A549 (cell line): Measurements from ENCODE around the gene TRIP6. TPM values are rescaled to one million over a fixed set of nuclear protein-coding genes. Genes with fewer than 3 reads are reported as not detected.

Source experiments
- ATAC-seq, 2 experiments: fragments of 200-7000 bp in 1 of 2; fragments of >200 bp in 1 of 2; cut with Nextera tagmentation in 1 of 2; cut with Tn5 transposase in 1 of 2; 3 replicates each; pipeline versions ENCODE4 v1.8.0 to v1.9.1; 2018 to 2020; ENCODE audit warnings: mild to moderate bottlenecking in 1 of 2, moderate library complexity in 1 of 2
- CTCF ChIA-PET: fragments of 300-600 bp; sonication (Branson Sonifier 250); formaldehyde crosslinking; extraction: SDS; loops from one replicate; lab custom pipeline; 2021; ENCODE audit warnings: antibody characterized with exemption, inconsistent platforms; lab: Yijun Ruan, JAX
- POLR2A ChIA-PET: fragments of 350-600 bp; formaldehyde crosslinking; extraction: SDS; loops from one replicate; lab custom pipeline; 2021; ENCODE audit warnings: antibody characterized with exemption, inconsistent platforms; lab: Yijun Ruan, JAX
- DNase-seq, 2 experiments: peaks; one replicate each; pipeline versions ENCODE4 v3.0.0 to v3.0.0-alpha.2; 2011 to 2016; ENCODE audit warnings: low read depth in 1 of 2, low spot score in 1 of 2
- FAIRE-seq: peaks from 2 replicates; lab custom pipeline; 2011; peaks lifted over from hg19 to GRCh38; lab: Jason Lieb, UNC
- H3K27ac ChIP-seq, 2 experiments: fragments of >200 bp; sonication (Bioruptor Twin); formaldehyde crosslinking; 3 replicates each; pipeline ENCODE4 v1.5.1; 2016 to 2017
- H3K4me1 ChIP-seq: fragments of >200 bp; sonication (Bioruptor Twin); formaldehyde crosslinking; 3 replicates; pipeline ENCODE4 v1.6.1; 2016
- H3K4me2 ChIP-seq: fragments of >200 bp; sonication (Bioruptor Twin); formaldehyde crosslinking; 3 replicates; pipeline ENCODE4 v1.6.1; 2016
- H3K4me3 ChIP-seq: fragments of >200 bp; sonication (Bioruptor Twin); formaldehyde crosslinking; 3 replicates; pipeline ENCODE4 v1.5.1; 2016
- H3K9me3 ChIP-seq: fragments of >200 bp; sonication (Bioruptor Twin); formaldehyde crosslinking; 3 replicates; pipeline ENCODE4 v1.6.1; 2016
- BHLHE40 ChIP-seq: IDR thresholded peaks from 2 replicates; pipeline ENCODE4 v1.6.1; 2012; ENCODE audit warnings: low read depth, low read length, inconsistent platforms
- CBX2 ChIP-seq: fragments of 200-600 bp; sonication (generic); IDR thresholded peaks from 2 replicates; pipeline ENCODE4 v1.6.1; 2016; ENCODE audit warnings: low read depth, mild to moderate bottlenecking, borderline replicate concordance
- CEBPB ChIP-seq, 2 experiments: fragments of >200 bp in 1 of 2; sonication (Bioruptor Twin) in 1 of 2; formaldehyde crosslinking in 1 of 2; IDR thresholded peaks; 2 replicates each; pipeline ENCODE4 v1.6.1; 2012 to 2016
- EHF ChIP-seq: fragments of 250-450 bp; sonication (Bioruptor Pico); IDR thresholded peaks from 2 replicates; pipeline ENCODE4 v1.5.0; 2020; ENCODE audit warnings: mild to moderate bottlenecking
- FOSL2 ChIP-seq, 2 experiments: fragments of 450-650 bp in 1 of 2; fragments of >200 bp in 1 of 2; sonication (Bioruptor Twin) in 1 of 2; formaldehyde crosslinking; IDR thresholded peaks; 2 replicates each; pipeline versions ENCODE4 v1.5.0 to v1.6.1; 2016 to 2020; ENCODE audit warnings: mild to moderate bottlenecking in 1 of 2, moderate library complexity in 1 of 2
- GATA3 ChIP-seq: IDR thresholded peaks from 2 replicates; pipeline ENCODE4 v1.6.1; 2012; ENCODE audit warnings: borderline replicate concordance
- HEYL ChIP-seq: fragments of 250-450 bp; sonication (Bioruptor Pico); IDR thresholded peaks from 2 replicates; pipeline ENCODE4 v1.8.0; 2021; ENCODE audit warnings: mild to moderate bottlenecking, moderate library complexity
- HOXB5 ChIP-seq: fragments of 250-450 bp; sonication (Bioruptor Pico); IDR thresholded peaks from 2 replicates; pipeline ENCODE4 v1.5.0; 2020; ENCODE audit warnings: mild to moderate bottlenecking, moderate library complexity
- JUNB ChIP-seq: fragments of >200 bp; sonication (Bioruptor Twin); formaldehyde crosslinking; IDR thresholded peaks from 2 replicates; pipeline ENCODE4 v1.6.1; 2016
- MAFK ChIP-seq: fragments of 450-650 bp; IDR thresholded peaks from 2 replicates; pipeline ENCODE4 v1.6.1; 2014; ENCODE audit not compliant: partially characterized antibody
- MYC ChIP-seq: IDR thresholded peaks from 2 replicates; pipeline ENCODE4 v1.6.1; 2012; ENCODE audit warnings: mild to moderate bottlenecking, inconsistent platforms, low read length, improper control_type of control experiment, borderline replicate concordance
- NPAS2 ChIP-seq: fragments of 250-450 bp; sonication (Bioruptor Pico); IDR thresholded peaks from 2 replicates; pipeline ENCODE4 v1.8.0; 2022; ENCODE audit warnings: mild to moderate bottlenecking, moderate library complexity, borderline replicate concordance
- NR3C1 ChIP-seq: fragments of >200 bp; sonication (Bioruptor Twin); formaldehyde crosslinking; IDR thresholded peaks from 3 replicates; pipeline ENCODE4 v1.6.1; 2017
- PHF8 ChIP-seq: fragments of 200-600 bp; sonication (generic); IDR thresholded peaks from 2 replicates; pipeline ENCODE4 v1.6.1; 2016; ENCODE audit warnings: low read depth, mild to moderate bottlenecking, antibody characterized with exemption, moderate library complexity, borderline replicate concordance
- POLR2A ChIP-seq: IDR thresholded peaks from 2 replicates; pipeline ENCODE4 v1.6.1; 2012; ENCODE audit warnings: mild to moderate bottlenecking, low read length
- POLR2AphosphoS2 ChIP-seq: conservative IDR thresholded peaks from 2 replicates; pipeline ENCODE4 v1.6.1; 2012; ENCODE audit warnings: low read length, improper control_type of control experiment, inconsistent platforms
- RAD21 ChIP-seq, 2 experiments: fragments of >200 bp in 1 of 2; sonication (Bioruptor Twin) in 1 of 2; formaldehyde crosslinking in 1 of 2; IDR thresholded peaks in 1 of 2; conservative IDR thresholded peaks in 1 of 2; 2 replicates in 1 of 2; 3 replicates in 1 of 2; pipeline ENCODE4 v1.6.1; 2012 to 2018; ENCODE audit warnings: inconsistent platforms in 1 of 2
- RARB ChIP-seq: fragments of 250-450 bp; sonication (Bioruptor Pico); IDR thresholded peaks from 2 replicates; pipeline ENCODE4 v1.8.0; 2021; ENCODE audit warnings: mild to moderate bottlenecking, moderate library complexity
- SMC3 ChIP-seq: fragments of >200 bp; sonication (Bioruptor Twin); formaldehyde crosslinking; IDR thresholded peaks from 3 replicates; pipeline ENCODE4 v1.6.1; 2018; ENCODE audit warnings: inconsistent platforms
- SREBF2 ChIP-seq: fragments of 450-650 bp; IDR thresholded peaks from 2 replicates; pipeline ENCODE4 v1.6.1; 2014; ENCODE audit warnings: mild to moderate bottlenecking, moderate library complexity
- TFCP2L1 ChIP-seq: fragments of 250-450 bp; sonication (Bioruptor Pico); IDR thresholded peaks from 2 replicates; pipeline ENCODE4 v1.5.0; 2021; ENCODE audit warnings: mild to moderate bottlenecking
- TP53 ChIP-seq: fragments of 250-450 bp; sonication (Bioruptor Pico); IDR thresholded peaks from 2 replicates; pipeline ENCODE4 v1.5.0; 2021; ENCODE audit warnings: mild to moderate bottlenecking, moderate library complexity
- ZFP36 ChIP-seq: fragments of 450-650 bp; IDR thresholded peaks from 2 replicates; pipeline ENCODE4 v1.6.1; 2014; ENCODE audit warnings: borderline replicate concordance; ENCODE audit not compliant: partially characterized antibody
- ZSCAN20 ChIP-seq: fragments of 250-450 bp; sonication (Bioruptor Pico); IDR thresholded peaks from 2 replicates; pipeline ENCODE4 v1.8.0; 2022; ENCODE audit warnings: mild to moderate bottlenecking, moderate library complexity
- WGBS: methylation state at CpG from one replicate; pipeline ENCODE4 v1.1.6; 2017; ENCODE audit errors: missing lambda C conversion rate; 5-methylcytosine and 5-hydroxymethylcytosine counted together
- polyA plus RNA-seq, 4 experiments: library from polyadenylated mRNA; depleted of rRNA in 3 of 4; stranded (reverse); fragments of >200 nt; fragmentation: RNase III in 1 of 4; extraction: RNeasy Plus Mini Kit Qiagen cat#74134 plus additional on column Dnase treatment in 1 of 4; gene quantifications; 2 replicates in 3 of 4; 3 replicates in 1 of 4; pipeline ENCODE4 v1.2.3, GENCODE V29; 2011 to 2017
- TF ChIP-seq, protein P1 (sequence below): fragments of 250-450 bp; sonication (Bioruptor Pico); IDR thresholded peaks from 2 replicates; pipeline ENCODE4 v1.5.0; 2020; ENCODE audit warnings: low read depth, mild to moderate bottlenecking, moderate library complexity
- TF ChIP-seq, protein P2 (sequence below): fragments of >200 bp; sonication (Bioruptor Twin); formaldehyde crosslinking; IDR thresholded peaks from 2 replicates; pipeline ENCODE4 v1.6.1; 2016
- TF ChIP-seq, protein P3 (sequence below): IDR thresholded peaks from 2 replicates; pipeline ENCODE4 v1.6.1; 2012
- TF ChIP-seq, protein P4 (sequence below): IDR thresholded peaks from 2 replicates; pipeline ENCODE4 v1.6.1; 2012; ENCODE audit warnings: low read depth, borderline replicate concordance
- TF ChIP-seq, protein P5 (sequence below): fragments of >200 bp; sonication (Bioruptor Twin); formaldehyde crosslinking; IDR thresholded peaks from 3 replicates; pipeline ENCODE4 v1.6.1; 2016

Gene TRIP6
- polyA plus RNA-seq, 2 of the 4 experiments (the other 2 are of a cell fraction), result 18.0 to 38.5 TPM

DNA sequence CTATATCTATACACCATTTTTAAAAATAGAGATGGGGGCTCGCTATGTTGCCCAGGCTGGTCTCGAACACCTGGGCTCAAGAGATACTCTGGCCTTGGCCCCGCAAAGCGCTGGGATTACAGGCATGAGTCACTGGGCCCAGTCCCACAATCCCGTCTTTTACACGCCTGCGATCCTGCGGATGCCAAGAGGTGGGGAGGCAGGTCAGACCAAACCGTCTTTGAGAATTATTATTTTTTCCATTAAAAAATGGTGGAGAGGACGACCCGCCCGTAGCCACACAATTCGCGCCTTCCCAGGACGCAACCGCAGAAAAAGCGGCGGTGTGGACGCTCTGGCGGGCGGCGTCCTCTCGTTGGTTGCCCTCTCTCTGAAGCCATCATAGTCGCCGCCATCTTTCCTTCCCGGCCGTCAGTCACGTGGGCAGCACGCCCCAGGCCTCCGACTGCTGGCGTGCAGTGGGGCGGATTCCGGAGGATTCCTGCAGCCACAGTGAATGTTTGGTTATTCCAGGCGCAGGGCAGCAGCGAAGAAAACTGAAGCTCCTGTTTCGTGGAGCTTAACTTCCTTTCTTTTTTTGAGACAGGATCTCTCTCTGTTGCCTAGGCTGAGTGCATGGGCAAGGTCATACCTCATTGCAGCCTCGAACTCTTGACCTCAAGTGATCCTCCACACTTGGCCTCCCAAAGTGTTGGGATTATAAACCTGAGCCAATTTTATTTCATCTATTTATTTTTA lies 29.9 kb upstream of the TRIP6 start (continued):
- TF ChIP-seq, protein P1, sequence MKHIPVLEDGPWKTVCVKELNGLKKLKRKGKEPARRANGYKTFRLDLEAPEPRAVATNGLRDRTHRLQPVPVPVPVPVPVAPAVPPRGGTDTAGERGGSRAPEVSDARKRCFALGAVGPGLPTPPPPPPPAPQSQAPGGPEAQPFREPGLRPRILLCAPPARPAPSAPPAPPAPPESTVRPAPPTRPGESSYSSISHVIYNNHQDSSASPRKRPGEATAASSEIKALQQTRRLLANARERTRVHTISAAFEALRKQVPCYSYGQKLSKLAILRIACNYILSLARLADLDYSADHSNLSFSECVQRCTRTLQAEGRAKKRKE (CRISPR knock-in tag), result 0 out of 2 replicates have a peak, but pooled peaks have one; percentile 5
- TF ChIP-seq SMC3 (peak; percentile 10; the same call in 2 of the 3 replicates), POLR2A (peak; percentile 50), PHF8 (peak; percentile 6; the same call in 1 of the 2 replicates), FOSL2 (IDR thresholded peaks at IDR 0.05) (no peak), FOSL2 (CRISPR knock-in tag; IDR thresholded peaks at IDR 0.05) (peak; percentile 73)
- TF ChIP-seq, all 56 proteins: peak for 19

DNA sequence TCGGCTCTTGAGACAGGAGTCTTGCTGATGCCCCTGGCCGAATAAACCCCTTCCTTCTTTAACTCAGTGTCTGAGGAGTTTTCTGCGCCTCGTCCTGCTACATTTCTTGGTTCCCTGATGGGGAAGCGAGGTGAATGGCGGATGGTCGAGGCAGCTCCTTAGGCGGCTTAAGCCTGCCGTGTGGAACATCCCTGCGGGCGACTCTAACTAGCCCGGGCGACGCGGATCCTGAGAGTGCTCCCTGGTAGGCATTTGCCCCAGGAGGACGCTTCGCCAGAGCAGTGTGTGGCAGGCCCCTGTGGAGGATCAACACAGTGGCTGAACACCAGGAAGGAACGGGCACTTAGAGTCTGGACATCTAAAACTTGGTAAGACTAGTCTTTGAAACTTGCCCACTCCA lies 27.8 kb upstream of the TRIP6 start:
- Histone ChIP-seq H3K4me1 (peaks cover 14% of the 10 kb centered on the region), H3K27ac (no peak overlapping the region), H3K9me3 (no peaks in the 10 kb centered on the region)
- ChIA-PET POLR2A (no interaction called here), CTCF (interaction anchor here (1.2 to 1.9 kb wide), 2 partner anchors 39 to 135 kb away, joined by 3 to 5 read pairs; no protein-coding TSS in a partner anchor)
- ATAC-seq, result no peak
- no peak for DNase-seq
- WGBS, result 91% methylated on average over 18 of the region's 18 CpGs
- TF ChIP-seq RARB (CRISPR knock-in tag) (no peak), CEBPB (IDR thresholded peaks at IDR 0.05) (no peak), NPAS2 (CRISPR knock-in tag) (no peak), ZSCAN20 (CRISPR knock-in tag) (no peak), EHF (CRISPR knock-in tag) (no peak), TFCP2L1 (CRISPR knock-in tag) (no peak), GATA3 (no peak), BHLHE40 (no peak), CBX2 (no peak)
- TF ChIP-seq, protein P2, sequence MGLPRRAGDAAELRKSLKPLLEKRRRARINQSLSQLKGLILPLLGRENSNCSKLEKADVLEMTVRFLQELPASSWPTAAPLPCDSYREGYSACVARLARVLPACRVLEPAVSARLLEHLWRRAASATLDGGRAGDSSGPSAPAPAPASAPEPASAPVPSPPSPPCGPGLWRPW, result no peak
- TF ChIP-seq, all 56 proteins: peak for 0
- Histone ChIP-seq H3K4me2 (no peak overlapping the region), H3K4me3 (no peak overlapping the region)
- no peak for FAIRE-seq

DNA sequence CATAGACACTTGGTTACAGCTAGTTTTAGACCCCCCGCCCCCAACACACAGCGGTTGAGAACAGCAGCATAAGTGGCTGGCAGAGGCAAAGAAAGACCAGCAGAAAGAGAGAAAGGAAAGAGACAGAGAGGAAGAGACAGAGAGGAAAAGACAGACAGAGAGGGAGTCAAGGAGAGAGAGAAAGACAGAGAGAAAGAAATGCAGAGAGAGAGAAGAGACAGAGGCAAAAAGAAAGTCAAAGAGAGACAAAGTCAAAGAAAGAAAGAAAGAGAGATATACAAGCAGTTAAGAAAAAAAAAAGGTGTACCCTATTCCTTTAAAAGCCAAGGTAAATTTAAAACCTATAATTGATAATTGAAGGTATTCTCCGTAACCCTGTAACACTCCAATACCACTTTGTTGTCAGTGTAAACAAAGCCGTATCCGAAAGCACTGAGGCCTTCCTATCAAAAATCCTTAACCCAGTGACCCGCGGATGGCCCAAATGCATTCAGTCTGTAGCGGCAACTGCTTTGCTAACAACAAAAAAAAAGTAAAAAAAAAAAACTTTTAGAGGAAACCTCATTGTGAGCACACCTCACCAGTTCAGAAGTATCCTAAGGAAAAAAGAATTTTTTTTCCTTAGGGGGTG lies 26.6 kb upstream of the TRIP6 start:
- ChIA-PET POLR2A (no interaction called here), CTCF (interaction anchor here (1.2 to 2.7 kb wide), 4 partner anchors 11 to 136 kb away, joined by 3 to 28 read pairs (median 8); partner anchors contain the start of gene SLC12A9)
- ATAC-seq, result no peak
- DNase-seq, result no peak
- WGBS, result 90% methylated on average over 8 of the region's 8 CpGs
- Histone ChIP-seq H3K4me2 (no peak overlapping the region), H3K27ac (no peak overlapping the region), H3K4me1 (peaks cover 14% of the 10 kb centered on the region), H3K9me3 (no peaks in the 10 kb centered on the region), H3K4me3 (no peak overlapping the region)
- no peak for FAIRE-seq
- TF ChIP-seq POLR2AphosphoS2 (no peak), HEYL (CRISPR knock-in tag) (no peak), PHF8 (no peak), TP53 (no peak), NR3C1 (no peak), MYC (no peak), RAD21 (conservative IDR thresholded peaks at IDR 0.05 in 1 of 2, IDR thresholded peaks at IDR 0.05 in 1 of 2) (no peak), POLR2A (no peak), MAFK (no peak), SREBF2 (no peak), JUNB (no peak), HOXB5 (CRISPR knock-in tag) (no peak), ZFP36 (no peak), BHLHE40 (no peak)
- TF ChIP-seq, protein P3, sequence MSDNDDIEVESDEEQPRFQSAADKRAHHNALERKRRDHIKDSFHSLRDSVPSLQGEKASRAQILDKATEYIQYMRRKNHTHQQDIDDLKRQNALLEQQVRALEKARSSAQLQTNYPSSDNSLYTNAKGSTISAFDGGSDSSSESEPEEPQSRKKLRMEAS, result no peak
- TF ChIP-seq, protein P4, sequence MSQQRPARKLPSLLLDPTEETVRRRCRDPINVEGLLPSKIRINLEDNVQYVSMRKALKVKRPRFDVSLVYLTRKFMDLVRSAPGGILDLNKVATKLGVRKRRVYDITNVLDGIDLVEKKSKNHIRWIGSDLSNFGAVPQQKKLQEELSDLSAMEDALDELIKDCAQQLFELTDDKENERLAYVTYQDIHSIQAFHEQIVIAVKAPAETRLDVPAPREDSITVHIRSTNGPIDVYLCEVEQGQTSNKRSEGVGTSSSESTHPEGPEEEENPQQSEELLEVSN, result no peak
- TF ChIP-seq, protein P5, sequence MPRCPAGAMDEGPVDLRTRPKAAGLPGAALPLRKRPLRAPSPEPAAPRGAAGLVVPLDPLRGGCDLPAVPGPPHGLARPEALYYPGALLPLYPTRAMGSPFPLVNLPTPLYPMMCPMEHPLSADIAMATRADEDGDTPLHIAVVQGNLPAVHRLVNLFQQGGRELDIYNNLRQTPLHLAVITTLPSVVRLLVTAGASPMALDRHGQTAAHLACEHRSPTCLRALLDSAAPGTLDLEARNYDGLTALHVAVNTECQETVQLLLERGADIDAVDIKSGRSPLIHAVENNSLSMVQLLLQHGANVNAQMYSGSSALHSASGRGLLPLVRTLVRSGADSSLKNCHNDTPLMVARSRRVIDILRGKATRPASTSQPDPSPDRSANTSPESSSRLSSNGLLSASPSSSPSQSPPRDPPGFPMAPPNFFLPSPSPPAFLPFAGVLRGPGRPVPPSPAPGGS, result no peak
